HTERT RPE-1 (cell line): ENCODE results near the gene ANKS1B.
"Not testable (repeated sequence)": the region's sequence is repeated elsewhere in the genome, so short reads cannot be mapped to it uniquely, and the experiment has no call there.

Source experiments
- in situ Hi-C: fragments of 300-500 bp; cut with MboI; formaldehyde crosslinking; loops from 4 replicates; pipeline ENCODE4 v1.14.3; 2020; ENCODE audit warnings: low sequenced_read_pairs

The ANKS1B gene

DNA sequence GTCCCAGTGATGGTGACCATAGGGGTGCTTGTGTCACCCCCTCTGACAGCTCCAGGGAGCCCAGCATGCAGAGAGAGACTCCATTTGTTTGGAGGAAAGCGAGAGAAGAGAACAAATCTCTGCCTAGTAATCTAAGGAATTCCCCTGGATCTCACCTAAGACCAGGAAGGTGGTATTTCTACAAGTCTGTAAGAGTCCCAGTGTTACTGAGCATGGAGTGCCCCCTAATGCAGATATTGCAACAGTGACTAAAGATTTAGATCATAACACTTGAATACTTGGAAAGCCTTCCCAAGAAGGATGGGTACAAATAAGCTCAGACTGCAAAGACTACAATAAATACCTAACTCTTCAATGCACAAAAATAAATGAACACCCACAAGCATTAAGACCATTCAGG lies 697.6 kb downstream of the ANKS1B start:
- in situ Hi-C loops, result no loop called here

DNA sequence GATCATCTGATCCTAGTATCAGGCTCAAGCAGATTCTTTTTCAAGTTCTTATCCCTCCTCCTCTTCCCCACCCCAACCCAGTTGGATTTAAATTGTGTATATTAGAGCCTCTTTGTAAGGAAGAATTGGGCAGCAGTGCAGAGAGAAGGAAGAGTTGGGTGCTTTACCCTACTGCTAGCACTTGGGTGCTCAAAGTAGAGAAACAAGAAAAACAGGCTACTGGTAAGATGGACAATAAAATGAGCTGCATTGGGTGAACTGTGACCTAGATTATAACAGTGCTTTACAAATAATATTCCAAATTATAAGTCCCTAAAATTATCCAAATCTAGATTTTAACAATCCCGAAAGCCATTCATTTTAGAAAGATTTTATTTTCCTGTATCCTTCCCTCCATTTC lies 700.6 kb downstream of the ANKS1B start:
- in situ Hi-C loops, result no loop called here

DNA sequence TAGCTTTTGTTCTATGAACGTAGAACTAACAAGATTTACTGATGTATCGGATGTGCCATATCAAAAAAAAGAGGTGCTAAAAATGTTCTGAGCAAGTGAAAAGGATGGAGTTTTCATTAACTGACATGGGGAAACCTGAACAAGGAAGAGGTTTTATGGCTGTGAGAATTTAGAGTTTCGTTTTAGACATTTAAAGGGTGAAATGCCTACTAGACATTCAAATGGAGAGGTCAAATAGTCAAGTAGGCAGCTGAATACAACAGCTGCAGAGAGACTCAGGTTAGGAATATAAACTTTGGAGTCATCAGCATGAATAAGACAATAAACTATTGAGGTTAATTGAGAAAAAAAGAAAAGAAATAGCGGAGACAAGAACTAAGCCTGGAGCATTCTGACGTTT lies 702.1 kb downstream of the ANKS1B start:
- in situ Hi-C loops, result no loop called here

DNA sequence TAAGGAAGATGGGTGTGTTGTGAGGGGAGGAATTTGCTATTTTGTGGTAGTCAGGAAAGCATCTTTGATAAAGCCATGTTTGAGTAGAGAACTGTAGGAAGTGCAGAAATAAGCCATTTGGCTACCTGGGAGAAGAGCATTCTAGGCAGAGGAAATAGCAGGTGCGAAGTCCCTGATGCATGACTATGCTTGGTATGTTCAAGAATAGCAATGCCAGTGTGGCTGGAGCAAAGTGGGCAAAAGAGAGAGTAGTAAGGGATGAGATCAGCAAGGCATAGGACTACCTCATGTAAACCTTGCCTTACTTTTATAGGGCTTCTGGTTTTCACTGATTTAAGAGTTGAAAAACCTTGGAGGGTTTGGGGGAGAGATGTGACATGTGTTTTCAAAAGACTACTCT lies 702.6 kb downstream of the ANKS1B start:
- in situ Hi-C loops, result no loop called here

DNA sequence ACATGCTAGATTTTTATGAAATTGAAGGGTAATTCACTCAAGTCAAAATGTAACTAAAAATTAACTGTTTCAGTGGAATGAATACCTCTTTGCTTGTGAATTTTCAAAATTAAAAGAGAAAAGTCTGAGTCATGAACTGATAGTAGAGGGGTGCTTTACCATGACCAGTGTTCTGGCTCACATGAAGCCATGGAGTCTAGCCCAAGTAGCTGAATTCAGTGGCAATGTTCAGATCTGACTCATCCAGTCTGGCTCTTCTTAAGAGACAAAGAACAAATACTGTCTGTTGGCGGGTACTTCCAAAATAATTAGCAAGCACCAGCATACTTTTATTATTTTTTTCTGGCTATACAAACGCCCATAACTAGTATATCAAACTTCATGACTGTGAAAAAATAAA lies 703.5 kb downstream of the ANKS1B start:
- in situ Hi-C loops, result no loop called here

DNA sequence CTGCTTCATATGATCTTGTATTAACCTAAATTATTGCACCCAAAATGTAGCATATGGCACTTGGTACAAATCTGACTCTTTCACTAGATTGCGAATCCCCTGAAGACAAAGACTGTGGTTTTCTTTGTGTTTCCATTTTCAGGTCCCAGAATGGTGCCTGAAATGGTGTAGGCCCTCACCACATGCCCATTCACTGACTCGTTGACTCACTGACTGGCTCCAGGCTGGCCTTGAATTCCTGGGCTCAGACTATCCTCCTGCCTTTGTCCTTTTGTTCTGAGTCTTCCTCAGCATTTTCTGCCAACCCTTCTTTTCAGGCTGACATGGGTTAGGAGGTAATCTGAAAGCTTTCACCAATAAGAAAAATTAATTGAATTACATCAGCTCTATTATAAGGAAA lies 705.8 kb downstream of the ANKS1B start:
- in situ Hi-C loops, result no loop called here

DNA sequence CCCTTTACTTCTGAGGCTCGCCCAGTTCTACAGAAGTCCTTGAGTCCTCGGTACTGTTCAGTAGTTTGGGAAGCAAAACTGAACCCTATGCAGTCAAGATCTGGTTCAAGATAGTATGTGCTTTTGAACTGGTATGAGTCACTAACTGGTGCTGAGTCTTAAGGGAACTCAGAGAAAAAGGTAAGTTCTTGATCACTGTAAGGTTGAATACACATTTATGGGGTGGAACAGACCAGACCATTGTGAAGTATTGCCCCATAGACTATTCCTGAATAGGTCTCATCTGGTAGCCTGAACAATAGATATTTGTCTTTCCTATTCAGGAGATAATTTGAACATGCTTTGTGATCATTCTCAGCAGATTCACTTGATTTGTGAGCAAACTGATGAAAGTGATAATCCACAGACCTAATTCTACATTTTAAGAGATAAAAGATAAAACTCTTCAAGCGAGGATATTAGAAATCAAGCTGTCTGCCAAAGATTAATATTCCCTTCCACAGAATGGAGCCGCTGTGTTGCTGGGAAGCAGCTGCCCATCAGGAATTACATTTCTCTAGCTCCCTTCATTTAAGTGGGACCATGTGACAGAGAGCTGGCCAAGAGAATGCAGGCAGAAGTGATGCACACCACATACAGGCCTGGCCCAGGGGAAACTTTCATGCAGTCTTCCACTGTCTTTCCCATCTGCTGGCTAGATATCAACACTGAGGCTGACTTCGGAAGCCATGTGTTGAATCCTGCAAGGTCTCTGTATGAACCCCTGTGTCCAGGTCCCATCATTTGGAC lies 707.0 kb downstream of the ANKS1B start:
- in situ Hi-C loops, result no loop called here

DNA sequence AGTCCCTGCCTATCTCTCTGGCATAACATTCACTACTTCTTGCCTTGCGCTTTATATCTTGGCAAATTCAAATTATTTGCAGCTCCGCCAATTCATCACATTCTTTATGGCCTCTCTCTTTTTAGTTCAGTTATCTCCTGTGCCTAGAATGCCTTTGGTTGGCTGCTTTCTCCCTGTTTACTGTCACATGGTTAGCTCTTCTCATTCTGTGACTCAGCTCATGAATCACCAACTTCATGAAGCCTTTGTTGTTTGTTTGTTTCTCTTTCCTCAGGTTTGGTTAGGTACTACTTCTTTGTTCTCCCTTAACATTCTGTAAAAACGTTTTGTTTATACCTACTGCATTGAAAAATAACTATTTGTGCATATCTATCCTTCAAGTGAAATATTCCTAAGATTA lies 713.7 kb downstream of the ANKS1B start:
- in situ Hi-C loops, result no loop called here

DNA sequence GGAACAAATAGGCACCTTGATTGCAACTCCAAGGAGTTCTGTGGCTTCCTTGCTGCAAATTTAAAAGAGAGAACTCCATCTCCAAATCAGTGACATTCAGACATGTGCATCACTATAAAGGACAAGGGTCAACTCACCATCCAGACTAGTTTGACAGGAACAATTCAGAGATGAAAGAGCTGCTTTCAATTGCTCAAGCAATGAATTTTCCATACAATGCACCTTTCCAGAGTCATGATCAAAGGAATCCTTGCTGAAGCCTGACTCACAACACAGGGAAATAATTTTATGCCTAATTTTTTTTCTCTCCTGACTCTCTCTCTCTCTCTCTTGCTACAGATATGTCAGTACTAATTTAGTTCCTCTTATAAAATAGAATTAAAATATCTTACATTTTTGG lies 717.7 kb downstream of the ANKS1B start:
- in situ Hi-C loops, result no loop called here

DNA sequence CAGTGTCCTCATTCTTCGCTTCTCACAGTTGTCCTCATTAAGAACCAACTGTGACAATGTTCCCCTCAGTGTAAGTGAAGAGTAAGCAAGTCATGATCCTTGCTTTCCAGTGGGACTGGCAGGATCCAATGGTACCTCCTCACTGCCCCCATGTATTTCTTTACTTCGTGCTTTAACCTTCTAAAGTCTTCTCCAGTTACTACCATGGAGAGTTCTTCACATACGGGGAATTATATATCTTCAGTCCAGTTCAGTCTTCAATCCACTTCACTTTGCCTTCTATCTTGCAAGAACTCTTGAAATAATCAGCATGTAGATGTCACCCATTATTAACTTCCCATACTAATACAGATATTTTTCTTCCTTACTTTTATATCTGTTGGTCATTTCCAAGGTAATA lies 719.1 kb downstream of the ANKS1B start:
- in situ Hi-C loops, result no loop called here

DNA sequence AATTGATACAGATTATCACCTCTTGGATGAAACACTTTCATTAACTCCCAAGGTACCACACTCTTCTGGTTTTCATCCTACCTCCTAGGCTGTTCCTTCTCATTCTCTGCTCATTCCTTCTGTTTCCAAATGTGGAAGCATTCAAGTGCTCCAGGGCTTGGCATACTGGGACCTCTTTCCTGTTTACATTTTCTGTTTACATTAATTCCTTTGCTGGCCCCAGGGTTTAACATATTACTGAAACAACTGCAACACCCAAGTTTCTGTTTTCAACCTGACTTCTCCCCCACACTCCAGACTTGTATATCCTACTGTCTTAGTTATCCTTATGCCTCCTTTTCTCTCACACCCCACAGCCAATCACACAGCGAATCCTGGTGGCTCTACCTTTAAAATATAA lies 723.5 kb downstream of the ANKS1B start:
- in situ Hi-C loops, result no loop called here

DNA sequence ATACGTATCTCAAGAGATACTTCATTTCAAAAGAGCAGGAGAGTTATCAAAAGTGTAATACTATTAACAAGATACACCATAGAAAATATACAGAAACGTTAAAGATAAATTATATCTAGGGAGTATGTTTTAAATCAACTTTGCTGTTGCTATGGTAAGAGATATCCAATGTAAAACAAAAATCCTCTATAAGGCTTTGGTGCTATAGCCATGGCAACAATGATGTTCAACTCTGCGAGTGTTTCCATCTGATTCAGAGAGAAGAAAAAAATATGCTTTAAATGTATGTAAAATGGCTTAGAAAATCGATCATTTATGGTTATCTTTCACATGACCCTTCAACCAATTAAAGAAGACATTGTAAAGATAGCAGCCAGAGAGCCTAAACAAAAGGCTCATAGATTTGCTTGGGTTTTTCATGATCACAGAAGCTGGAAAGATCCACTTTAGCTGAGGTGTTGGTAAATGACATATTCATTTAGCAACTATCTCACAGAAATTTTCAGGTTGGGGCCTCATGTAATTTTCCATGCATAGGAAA lies 724.2 kb downstream of the ANKS1B start:
- in situ Hi-C loops, result no loop called here

DNA sequence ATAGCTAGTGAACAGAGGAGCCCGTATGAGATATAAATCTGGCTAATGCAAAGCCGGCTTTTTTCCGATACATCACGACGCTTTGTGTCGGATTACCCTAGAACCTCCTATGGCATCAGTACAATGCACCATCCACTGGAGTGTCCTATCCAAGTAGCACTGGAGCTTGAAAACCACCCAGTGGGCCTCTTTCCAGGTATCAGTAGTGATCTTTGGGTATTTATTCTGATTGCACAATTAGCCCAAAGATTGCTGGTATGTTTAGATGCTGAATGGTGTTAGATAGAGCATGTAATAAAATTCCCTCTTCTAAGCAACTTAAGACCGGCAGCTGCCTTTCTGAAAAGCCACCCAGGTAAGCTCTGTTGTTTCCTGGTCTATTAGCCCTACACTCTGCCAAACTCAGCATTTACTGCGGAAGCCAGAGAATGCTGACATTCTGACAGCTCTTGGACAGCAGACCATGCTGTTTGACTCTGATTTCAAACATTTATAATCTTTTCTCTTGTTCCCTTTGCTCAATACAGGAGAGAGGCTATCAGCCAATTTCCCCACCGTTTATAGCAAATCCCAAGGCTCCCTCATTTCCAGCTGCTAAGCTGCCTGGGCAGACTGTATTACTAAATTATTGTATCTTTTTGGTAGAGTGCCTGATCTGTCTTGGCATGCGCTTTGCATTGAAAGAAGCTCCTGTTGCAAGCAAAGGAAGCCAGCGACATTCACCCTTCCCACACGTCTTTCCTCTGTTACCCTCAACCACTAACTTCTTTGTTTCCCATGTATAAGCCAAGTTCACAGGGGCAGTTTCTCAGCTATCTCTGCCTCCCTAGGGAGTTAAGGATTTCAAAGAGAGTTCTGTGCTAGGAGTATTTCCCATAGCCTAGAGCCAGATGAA lies 725.4 kb downstream of the ANKS1B start:
- in situ Hi-C loops, result no loop called here

DNA sequence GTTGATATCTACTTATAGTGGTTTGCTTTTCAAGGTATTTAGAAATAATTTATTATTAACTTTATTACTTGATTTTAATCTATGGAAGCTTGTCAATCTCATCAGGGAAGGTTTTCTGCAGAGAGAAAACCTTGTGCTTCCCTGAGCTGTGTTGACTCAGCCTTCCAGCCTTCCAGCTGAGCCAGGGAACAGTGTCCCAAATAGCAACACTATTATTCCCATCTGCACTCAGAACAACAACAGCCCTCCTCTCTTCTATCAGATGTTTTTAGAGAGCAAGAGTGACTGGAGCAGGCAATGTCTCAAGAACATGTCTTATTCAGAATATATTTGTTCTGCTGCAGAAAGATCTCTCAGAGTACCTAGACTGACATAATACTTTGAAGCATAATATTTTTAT lies 727.1 kb downstream of the ANKS1B start:
- in situ Hi-C loops, result no loop called here

DNA sequence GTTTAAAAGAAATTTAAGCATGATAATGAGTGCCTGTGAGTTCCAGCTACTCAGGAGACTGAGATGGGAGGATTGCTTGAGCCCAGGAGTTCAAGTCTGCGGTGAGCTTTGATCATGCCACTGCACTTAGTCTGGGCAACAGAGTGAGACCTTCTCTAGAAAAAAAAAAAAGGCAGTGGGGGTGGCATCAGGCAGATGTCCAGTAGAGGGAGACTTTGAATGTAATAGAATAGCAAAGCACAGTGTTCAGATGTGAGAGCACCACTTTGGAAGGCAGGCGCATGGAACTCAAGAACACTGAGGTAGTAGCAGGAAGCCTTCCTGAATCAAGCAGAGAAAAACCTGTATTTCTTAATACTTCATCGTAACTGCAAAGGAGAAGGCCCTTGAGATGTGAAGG lies 731.7 kb downstream of the ANKS1B start:
- in situ Hi-C loops, result no loop called here

DNA sequence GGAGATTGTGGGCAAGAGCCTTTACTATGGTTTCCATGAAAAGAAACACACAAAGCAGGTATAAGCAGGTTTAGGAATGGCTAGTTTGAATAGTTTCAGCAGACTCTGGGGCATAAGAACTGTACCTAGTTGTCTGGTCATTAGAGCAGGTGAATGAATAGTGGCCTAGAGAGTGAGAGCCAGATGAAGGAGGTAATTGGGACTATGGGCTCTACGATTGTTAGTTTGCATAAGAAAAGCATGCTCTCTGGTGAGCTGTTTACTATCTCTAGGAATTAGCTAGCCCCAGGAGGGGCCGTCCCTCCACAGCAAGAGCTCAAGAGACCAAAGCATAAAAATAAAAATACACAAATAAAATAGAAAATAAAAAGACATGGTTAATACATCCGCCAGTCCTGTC lies 734.6 kb downstream of the ANKS1B start:
- in situ Hi-C loops, result no loop called here

DNA sequence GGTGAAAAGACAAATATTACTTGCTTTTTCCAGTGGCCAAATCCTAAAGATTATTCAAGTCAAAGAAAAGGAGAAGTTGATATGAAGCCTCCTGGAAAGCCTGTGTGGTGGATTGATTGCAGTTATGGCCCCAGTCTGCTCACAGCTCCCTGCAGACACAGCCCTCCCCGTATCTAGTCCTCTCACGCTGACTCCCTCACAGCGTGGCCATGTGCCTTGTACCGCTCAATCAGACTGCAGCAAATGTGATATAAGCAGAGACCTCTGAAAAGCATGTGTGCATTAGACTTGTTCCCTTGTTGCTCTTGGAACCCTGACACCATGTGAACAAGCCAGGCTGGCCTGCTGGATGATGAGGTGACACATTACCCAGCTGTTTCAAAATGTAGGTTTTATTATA lies 735.2 kb downstream of the ANKS1B start:
- in situ Hi-C loops, result no loop called here

DNA sequence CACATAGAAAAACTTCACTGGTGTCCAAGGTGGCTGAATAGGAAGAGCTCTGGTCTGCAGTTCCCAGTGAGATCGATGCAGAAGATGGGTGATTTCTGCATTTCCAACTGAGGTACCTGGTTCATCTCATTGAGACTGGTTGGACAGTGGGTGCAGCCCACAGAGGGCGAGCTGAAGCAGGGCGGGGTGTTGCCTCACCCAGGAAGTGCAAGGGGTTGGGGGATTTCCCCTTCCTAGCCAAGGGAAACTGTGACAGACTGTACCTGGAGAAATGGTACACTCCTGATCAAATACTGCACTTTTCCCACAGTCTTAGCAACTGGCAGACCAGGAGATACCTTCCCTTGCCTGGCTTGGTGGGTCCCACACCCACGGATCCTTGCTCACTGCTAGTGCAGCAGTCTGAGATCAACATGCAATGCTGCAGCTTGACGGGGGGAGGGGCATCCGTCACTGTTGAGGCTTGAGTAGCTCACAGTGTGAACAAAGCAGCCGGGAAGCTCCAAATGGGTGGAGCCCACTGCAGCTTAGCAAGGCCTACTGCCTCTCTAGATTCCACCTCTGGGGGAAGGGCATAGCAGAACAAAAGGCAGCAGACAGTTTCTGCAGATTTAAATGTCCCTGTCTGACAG lies 746.7 kb downstream of the ANKS1B start:
- in situ Hi-C loops, result not testable (repeated sequence)

DNA sequence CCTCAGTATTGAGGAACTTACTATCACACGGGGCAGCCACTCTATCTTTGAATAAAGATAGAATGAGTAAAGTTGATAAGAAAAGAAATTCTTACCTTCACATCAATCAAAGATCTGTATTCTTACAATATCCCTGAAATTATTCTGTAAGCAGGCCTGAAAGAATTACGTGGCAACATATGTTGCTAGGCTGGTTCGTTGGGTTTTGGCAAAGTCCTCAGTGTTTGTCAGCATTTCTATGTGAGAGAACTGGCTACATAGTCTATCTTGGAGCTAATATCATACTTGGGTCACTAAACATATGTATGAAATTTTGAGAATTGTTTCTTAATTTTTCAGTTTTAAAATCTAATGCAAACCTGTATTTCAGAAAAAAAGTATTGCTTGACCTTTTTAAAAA lies 749.4 kb downstream of the ANKS1B start:
- in situ Hi-C loops, result no loop called here

DNA sequence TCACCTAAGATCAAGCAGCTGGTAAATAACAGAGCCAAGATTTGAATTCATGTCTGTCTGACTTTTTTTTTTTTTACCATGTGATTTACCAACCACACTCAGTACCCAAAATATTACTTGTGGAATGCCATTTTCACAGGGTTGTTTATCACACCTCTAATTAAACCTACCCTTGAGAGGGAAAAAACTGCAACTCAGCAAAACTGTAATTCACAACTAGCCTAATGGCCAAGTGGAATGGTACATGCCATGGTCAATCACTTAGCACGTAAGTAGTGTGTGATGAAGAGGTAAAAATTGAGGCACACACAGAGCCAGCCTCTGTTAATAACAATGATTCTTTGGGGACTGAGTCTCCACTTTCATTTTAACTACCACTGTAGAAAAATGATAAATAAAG lies 750.0 kb downstream of the ANKS1B start:
- in situ Hi-C loops, result no loop called here

DNA sequence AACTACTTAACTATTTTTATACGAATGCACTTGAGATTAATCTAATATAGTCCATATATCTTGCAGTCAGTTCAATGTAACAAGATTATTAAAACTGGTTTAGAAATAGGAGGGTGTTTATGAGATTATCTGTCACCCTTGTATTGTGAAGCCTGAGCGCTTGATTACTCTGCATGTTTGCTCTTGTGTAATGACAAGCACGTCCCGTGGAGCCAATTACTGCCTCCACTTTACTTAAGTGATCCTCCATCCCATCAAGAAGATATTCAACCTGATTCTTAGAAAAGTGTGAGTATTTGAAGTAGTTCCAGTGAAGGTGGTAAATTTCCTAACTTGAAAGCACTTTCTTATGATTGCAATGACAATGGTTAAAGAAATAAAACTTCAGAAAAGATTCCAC lies 752.4 kb downstream of the ANKS1B start:
- in situ Hi-C loops, result no loop called here

DNA sequence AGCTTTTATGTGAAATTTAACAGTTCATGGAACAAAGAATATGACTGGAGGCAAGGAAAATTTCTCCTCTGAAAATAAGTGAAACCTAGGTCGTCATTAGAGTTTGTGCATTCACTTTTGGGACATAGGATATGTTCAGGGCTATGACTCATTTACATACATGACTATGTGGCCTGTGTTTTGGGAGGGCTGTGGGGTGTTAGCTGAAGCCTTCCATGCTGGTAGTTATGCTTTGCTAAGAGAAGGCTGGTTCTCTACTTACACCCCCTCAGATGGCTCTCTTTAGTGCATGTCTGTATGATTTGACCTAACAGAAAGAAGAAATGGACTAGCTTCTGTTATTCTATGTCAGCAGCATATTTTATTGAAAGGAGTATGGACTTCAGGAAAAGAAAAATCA lies 753.7 kb downstream of the ANKS1B start:
- in situ Hi-C loops, result no loop called here
